Osteocyte (in vitro differentiated cells): ENCODE data around the gene CENPU. TPM values are rescaled to one million over a fixed set of nuclear protein-coding genes. Genes with fewer than 3 reads are reported as not detected.
"Not testable (repeated sequence)": the region's sequence is repeated elsewhere in the genome, so short reads cannot be mapped to it uniquely, and the experiment has no call there.

Experiments
- DNase-seq: peaks from one replicate; pipeline ENCODE4 v3.0.0; 2021; ENCODE audit warnings: mixed read lengths; ENCODE audit not compliant: unreplicated experiment; ENCODE audit errors: extremely low spot score
- H3K27ac Mint-ChIP-seq: one replicate; pipeline ENCODE4 v1.8.0; 2021; ENCODE audit warnings: mild to moderate bottlenecking, mixed read lengths; ENCODE audit not compliant: unreplicated experiment
- H3K27me3 Mint-ChIP-seq: one replicate; pipeline ENCODE4 v1.8.0; 2021; ENCODE audit warnings: mixed read lengths; ENCODE audit not compliant: unreplicated experiment
- H3K36me3 Mint-ChIP-seq: one replicate; pipeline ENCODE4 v1.8.0; 2021; ENCODE audit warnings: mixed read lengths; ENCODE audit not compliant: unreplicated experiment
- H3K4me1 Mint-ChIP-seq: one replicate; pipeline ENCODE4 v1.8.0; 2021; ENCODE audit warnings: mixed read lengths; ENCODE audit not compliant: unreplicated experiment
- H3K4me3 Mint-ChIP-seq: one replicate; pipeline ENCODE4 v1.8.0; 2021; ENCODE audit warnings: mild to moderate bottlenecking, moderate library complexity, mixed read lengths; ENCODE audit not compliant: unreplicated experiment
- H3K9me3 Mint-ChIP-seq: one replicate; pipeline ENCODE4 v1.8.0; 2021; ENCODE audit warnings: mixed read lengths; ENCODE audit not compliant: unreplicated experiment
- CTCF ChIP-seq: fragments of 200-600 bp; sonication (generic); IDR thresholded peaks from 2 replicates; pipeline ENCODE4 v1.5.0; 2021; ENCODE audit warnings: antibody characterized with exemption, mild to moderate bottlenecking, moderate library complexity
- total RNA-seq: library from RNA; stranded (reverse); gene quantifications from 2 replicates; pipeline ENCODE4 v1.2.1, GENCODE V29; 2021

Gene CENPU
- total RNA-seq, 1 donor from 2014 or later, result 6.9 TPM

- no peaks in the 10 kb centered on the region for H3K27me3 Mint-ChIP-seq
- H3K9me3 Mint-ChIP-seq, result no peaks in the 10 kb centered on the region
- no peak for DNase-seq
- H3K4me1 Mint-ChIP-seq, result no peaks in the 10 kb centered on the region
- H3K36me3 Mint-ChIP-seq, result peaks cover 24% of the 10 kb centered on the region
- H3K27ac Mint-ChIP-seq, result no peak overlapping the region
- H3K4me3 Mint-ChIP-seq, result no peak overlapping the region
- TF ChIP-seq CTCF, result no peak
Measured at GRCh38 chr4:184664445-184665210, 69.3 kb downstream of the CENPU start.

GRCh38 chr4:184662236-184662635 lies 71.7 kb downstream of the CENPU start:
- Mint-ChIP-seq H3K36me3 (peaks cover 10% of the 10 kb centered on the region), H3K4me3 (no peak overlapping the region), H3K4me1 (no peaks in the 10 kb centered on the region), H3K27me3 (no peaks in the 10 kb centered on the region), H3K27ac (no peak overlapping the region), H3K9me3 (no peaks in the 10 kb centered on the region)
- no peak for DNase-seq
- no peak for TF ChIP-seq CTCF

- H3K4me3 Mint-ChIP-seq, result no peak overlapping the region
- H3K9me3 Mint-ChIP-seq, result no peaks in the 10 kb centered on the region
- H3K36me3 Mint-ChIP-seq, result peaks cover 17% of the 10 kb centered on the region
- DNase-seq, result no peak
- TF ChIP-seq CTCF, result no peak
- H3K27me3 Mint-ChIP-seq, result no peaks in the 10 kb centered on the region
- H3K27ac Mint-ChIP-seq, result no peak overlapping the region
- no peaks in the 10 kb centered on the region for H3K4me1 Mint-ChIP-seq
Measured at GRCh38 chr4:184660978-184661377, 72.9 kb downstream of the CENPU start.

GRCh38 chr4:184657820-184658219 lies 76.1 kb downstream of the CENPU start:
- DNase-seq, H3K9me3 Mint-ChIP-seq, H3K4me3 Mint-ChIP-seq, H3K27me3 Mint-ChIP-seq, H3K27ac Mint-ChIP-seq, H3K36me3 Mint-ChIP-seq: not testable (repeated sequence)
- H3K4me1 Mint-ChIP-seq, result peaks cover 14% of the 10 kb centered on the region

GRCh38 chr4:184657144-184657543 lies 76.8 kb downstream of the CENPU start:
- Mint-ChIP-seq H3K9me3 (no peaks in the 10 kb centered on the region), H3K4me3 (no peak overlapping the region), H3K27me3 (no peaks in the 10 kb centered on the region), H3K36me3 (peaks cover 9% of the 10 kb centered on the region), H3K27ac (no peak overlapping the region), H3K4me1 (peaks cover 19% of the 10 kb centered on the region)
- no peak for DNase-seq
- no peak for TF ChIP-seq CTCF
